ENCODE data around the gene SDK1.

DNA sequence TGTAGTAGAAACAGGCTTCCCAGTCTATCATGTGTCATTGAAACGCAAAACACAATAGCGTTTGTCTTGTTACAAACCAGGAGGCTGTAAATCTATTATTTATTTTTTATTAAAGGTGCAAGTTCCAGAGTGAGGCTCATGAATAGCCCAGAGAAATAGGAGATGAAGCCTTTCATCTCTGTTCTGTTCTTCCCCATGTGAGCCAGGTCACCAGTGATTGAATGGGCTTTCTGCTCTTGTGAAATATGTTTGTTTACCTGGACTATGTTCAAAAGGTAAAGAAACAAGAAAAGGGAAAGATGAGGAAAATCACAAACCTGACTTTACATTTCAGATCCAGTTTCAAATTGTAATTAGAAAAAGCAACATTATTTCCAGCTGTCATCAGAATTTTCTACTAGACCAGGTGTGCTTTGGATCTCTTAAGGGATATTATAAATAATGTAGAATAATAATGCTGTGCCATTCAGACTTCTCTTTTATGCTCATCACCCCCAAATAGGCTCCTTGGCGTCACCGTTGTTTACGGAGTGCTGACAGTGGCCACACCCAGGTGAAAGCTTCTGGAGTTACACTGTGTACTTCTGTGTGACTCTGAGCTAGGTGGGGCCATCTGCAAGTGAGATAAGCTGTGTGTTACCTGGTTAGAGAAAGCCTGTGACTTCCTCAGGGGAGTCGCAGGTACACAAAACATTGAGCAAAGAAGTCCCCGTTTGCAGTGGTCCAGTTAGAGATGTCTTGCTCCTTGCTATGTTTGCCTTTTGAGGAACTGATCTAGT is 274.9 kb downstream of the SDK1 start:
- TF ChIP-seq EP300 (IDR thresholded peaks at IDR 0.05) (no peak), POLR2A (IDR thresholded peaks at IDR 0.05) (no peak), POLR2AphosphoS5 (IDR thresholded peaks at IDR 0.05) (peak in 1 of 3 donors; percentile 19)
